ENCODE data around the gene BTG4. TPM values are rescaled to one million over a fixed set of nuclear protein-coding genes. Genes with fewer than 3 reads are reported as not detected.

Gene BTG4
- total RNA-seq, 1 donor from 2014 or later, result not detected

DNA sequence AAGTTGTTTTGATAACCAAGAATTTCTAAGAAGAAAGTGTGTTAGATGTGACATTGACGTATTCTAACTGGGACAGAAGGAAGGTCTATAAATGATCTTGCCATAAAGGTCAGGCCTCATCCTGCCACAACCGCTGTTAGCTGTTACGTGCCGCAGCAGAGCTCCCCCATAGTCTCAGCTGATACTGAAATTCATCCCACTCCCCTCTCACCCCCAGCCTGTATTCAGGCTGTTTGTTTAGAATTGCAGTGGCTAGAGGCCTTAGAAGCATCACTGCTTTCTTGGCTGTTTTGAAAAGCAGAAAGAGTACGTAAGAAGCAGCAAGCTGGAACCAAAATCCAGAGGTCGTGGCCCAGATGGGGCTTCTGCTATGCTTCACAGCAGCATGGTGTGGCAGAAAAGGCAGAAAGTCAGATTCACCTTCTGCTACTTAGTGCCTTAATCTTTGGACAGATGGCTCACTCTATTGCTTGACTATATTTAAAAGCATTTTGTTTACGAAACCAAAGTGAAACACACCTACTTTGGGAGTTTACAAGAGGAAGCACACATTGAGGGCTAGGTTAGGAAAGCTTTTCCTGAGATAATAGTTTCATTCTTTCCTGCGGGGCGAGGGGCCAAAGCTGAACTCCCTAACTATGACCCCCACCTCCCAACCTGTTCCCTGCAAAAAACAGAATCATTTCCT is 27.4 kb upstream of the BTG4 start:
- ATAC-seq (no peak), DNase-seq (ENCODE audit: missing footprints) (no peak)
- intact Hi-C loops (cut with DNase I), result loop anchor here (10.0 kb wide), 1 partner anchor 255 kb away; no protein-coding TSS in a partner anchor

GRCh38 chr11:111538407-111539114 is 26.4 kb upstream of the BTG4 start:
- no peak for ATAC-seq
- intact Hi-C loops (cut with DNase I), result no loop called here

DNA sequence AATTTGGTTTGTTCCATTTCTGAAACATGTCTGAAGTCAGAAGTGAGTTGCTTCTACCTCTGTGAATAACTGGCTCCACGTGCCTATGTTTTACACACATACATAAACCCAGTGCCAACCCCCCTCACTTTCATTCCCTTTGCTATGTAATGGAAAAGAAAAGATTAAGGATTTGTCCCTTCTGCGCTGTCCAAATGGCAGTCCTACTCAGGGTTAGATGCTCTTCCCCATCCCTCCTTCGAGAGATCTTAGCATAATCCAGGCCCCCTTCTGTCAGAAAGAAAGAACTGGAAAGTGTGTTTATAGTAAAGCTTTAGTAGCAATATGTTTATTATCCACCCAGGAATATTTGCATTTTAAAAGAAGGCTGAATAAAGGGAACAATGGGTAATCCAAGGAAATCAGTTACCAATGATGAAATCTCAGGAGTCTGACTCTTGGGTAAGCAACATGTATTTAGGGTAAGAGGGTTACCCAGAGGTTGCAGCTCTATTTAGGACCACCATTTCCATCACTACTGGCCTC is 25.2 kb upstream of the BTG4 start:
- DNase-seq (ENCODE audit: missing footprints), result no peak
- intact Hi-C loops (cut with DNase I), result no loop called here
- ATAC-seq, result no peak

More at GRCh38 chr11:111538407-111539114, 26.4 kb upstream of the BTG4 start:
- DNase-seq (ENCODE audit: missing footprints), result no peak

- intact Hi-C loops (cut with DNase I), result no loop called here
- ATAC-seq (no peak), DNase-seq (ENCODE audit: missing footprints) (no peak)
These were observed 23.1 kb upstream of the BTG4 start for GRCh38 chr11:111535281-111535680.

GRCh38 chr11:111532365-111532709 is 20.2 kb upstream of the BTG4 start:
- ATAC-seq (no peak), DNase-seq (ENCODE audit: missing footprints) (no peak)
- intact Hi-C loops (cut with DNase I), result no loop called here

DNA sequence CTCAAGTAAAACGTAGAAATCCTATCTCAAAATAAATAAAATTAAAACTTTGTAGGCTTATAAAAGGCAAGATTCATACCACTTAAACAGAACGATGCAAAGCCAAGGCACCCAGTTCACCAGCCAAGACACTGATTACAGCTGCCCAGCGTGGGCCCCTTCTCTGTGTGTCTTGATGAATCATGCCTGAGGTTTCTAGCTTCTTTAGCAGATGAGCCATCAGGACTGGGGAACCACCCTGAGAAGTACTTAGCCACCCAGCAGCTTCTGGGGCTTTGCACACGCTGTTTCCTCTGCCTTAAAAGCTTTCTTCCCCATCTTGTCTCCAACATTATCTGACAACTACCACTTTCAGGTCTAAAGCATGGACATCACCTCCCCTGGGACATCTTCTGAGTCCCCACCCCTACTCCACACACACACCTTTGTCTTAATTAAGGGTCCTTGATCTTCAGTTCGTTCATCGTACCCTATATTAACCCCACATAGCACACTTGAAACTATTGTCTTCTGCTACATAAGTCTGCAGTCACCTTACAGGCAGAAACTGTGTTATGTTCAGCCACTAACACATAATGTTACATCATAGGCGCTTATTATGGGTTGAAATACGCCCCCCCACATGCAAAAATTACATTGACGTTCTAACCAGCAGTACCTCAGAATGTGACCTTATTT is 19.6 kb upstream of the BTG4 start:
- ATAC-seq (no peak), DNase-seq (ENCODE audit: missing footprints) (no peak)
- intact Hi-C loops (cut with DNase I), result no loop called here

DNA sequence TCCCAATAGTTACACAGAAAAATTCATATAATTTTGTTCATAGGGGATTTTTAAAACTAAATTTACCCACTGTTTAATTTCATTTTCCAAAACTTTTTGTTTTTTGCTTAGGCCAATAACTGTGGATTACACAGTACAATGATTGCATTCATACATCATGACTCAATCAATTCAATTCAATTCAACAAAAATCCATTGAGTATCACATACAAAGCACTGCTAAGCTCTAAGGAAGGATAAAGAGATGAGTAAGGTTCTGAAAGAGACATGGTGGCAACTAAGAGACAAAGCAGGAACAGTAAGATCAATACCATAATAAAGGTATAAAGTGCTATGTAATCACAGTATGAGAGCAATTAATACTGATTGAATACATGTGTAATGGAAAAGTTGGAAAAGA is 18.9 kb upstream of the BTG4 start:
- intact Hi-C loops (cut with DNase I), result no loop called here
- no peak for ATAC-seq

DNA sequence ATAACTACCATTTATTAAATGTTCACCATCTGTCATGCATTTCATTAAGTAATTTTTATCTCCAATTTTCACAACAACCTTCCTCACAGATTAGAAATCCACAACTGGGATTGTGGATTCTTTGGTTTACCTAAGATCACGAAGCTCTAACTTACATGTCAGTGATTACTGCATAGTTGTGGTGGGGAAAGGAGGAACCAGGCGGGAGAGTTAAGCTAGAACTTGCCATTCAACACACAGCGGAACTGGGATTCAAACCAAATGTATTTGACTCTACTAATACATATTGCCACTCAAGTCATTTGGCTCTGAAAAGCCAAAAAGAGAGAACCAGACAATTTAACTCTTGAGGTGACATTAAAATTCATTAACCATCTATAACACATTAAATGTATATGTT is 17.9 kb upstream of the BTG4 start:
- DNase-seq (ENCODE audit: missing footprints) (no peak), ATAC-seq (no peak)
- intact Hi-C loops (cut with DNase I), result no loop called here

More for the DNA sequence above, 18.9 kb upstream of the BTG4 start:
- DNase-seq (ENCODE audit: missing footprints), result no peak

- ATAC-seq, result no peak
- intact Hi-C loops (cut with DNase I), result no loop called here
- DNase-seq (ENCODE audit: missing footprints), result no peak
These were observed 16.4 kb upstream of the BTG4 start for GRCh38 chr11:111528557-111528956.

DNA sequence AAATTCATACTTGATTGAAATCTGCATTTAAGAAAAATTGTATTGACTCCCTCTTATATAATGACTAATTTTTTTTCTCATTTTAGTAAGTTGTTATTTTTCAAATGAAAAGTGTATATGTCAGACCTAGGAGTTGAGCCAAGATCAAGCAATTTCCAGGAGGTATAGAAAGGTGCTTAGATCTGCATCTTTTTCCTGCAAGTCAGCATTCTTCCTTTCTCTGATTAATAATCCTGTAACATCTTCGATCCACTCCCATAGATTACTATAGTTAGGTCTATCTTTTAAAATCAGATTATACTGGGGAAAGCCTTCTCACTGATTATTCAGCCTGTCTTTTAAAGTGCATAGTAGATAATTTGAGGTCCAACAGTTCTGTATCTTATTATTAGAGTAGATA is 15.1 kb upstream of the BTG4 start:
- no peak for DNase-seq (ENCODE audit: missing footprints)
- ATAC-seq, result no peak
- intact Hi-C loops (cut with DNase I), result no loop called here

GRCh38 chr11:111526501-111526900 is 14.3 kb upstream of the BTG4 start:
- ATAC-seq (no peak), DNase-seq (ENCODE audit: missing footprints) (no peak)
- intact Hi-C loops (cut with DNase I), result no loop called here

DNA sequence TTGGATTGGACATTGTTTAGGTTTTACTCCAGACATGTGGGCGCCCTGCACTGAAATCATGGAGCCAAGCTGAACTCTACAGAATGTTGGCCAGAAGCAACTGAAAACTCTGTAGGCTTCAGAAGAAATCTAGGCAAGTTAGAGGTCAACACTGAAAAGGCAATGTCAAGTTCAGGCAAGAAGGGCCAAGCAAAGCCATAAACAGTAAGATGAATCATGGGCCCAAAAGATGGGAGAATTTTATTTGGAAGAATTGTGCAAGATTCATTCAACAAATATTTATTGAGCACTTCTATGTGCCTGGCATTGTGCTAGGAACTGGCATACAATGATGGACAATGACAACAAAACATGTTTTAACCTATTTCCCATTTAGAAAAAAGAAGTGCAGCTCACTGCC is 13.3 kb upstream of the BTG4 start:
- intact Hi-C loops (cut with DNase I), result no loop called here
- ATAC-seq, result no peak

DNA sequence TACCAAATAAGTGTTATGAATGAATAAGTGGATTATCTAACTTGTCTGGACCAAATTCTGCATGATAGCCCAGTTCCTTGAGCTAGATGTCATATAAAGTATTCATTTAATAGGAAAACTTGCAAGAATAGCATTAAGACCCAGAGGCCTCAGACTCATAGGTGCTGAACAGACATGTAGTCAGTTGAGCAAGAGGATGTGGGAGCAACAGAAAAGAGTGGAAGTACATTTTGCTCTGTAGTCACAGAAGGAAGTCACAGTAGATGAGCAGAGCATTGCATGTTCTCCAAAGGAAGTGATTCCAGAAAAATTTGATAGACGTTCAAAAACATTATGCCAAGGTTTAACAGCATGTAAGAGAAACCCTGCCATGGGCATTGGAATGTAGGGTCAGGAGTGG is 11.9 kb upstream of the BTG4 start:
- intact Hi-C loops (cut with DNase I), result no loop called here
- ATAC-seq, result no peak
- no peak for DNase-seq (ENCODE audit: missing footprints)

More for the DNA sequence above, 13.3 kb upstream of the BTG4 start:
- no peak for DNase-seq (ENCODE audit: missing footprints)

- no peak for ATAC-seq
- intact Hi-C loops (cut with DNase I), result no loop called here
- no peak for DNase-seq (ENCODE audit: missing footprints)
These were observed 11.2 kb upstream of the BTG4 start for GRCh38 chr11:111523343-111523742.

DNA sequence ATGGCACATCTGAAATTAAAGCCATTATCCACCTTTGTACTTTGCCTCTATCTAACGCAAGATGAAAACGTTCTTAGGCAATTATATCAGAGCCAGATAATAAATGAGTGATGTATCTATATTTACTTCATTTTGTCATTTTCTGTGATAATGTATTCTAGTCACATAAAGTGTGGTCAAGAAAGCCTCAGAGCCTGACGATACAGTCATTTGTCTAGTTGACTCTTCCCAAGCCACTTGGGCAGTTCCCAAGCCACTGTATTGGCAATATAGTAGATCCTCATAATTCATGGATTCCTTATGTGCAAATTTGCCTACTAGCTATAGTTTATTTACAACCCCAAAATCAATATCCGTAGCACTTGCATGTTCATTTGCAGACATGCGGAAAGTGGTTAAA is 10.2 kb upstream of the BTG4 start:
- ATAC-seq (no peak), DNase-seq (ENCODE audit: missing footprints) (no peak)
- intact Hi-C loops (cut with DNase I), result no loop called here

GRCh38 chr11:111521135-111521534 is 8.9 kb upstream of the BTG4 start:
- intact Hi-C loops (cut with DNase I), result no loop called here
- DNase-seq (ENCODE audit: missing footprints) (no peak), ATAC-seq (no peak)

DNA sequence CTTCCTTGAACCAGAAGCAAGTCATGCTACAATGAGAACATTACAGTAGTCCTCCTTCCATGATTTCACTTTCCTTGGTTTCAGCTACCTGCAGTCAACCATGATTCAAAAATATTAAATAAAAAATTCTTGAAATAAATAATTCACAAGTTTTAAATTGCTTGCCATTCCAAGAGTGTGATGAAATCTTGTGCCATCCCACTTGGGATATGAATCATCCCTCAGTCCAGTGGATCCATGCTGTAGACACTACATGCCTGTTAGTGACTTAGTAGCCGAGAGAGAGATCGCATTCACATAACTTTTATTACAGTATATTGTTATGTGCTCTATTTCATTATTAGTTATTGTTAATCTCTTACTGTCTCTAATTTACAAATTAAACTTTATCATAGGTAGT is 8.4 kb upstream of the BTG4 start:
- intact Hi-C loops (cut with DNase I), result no loop called here
- no peak for DNase-seq (ENCODE audit: missing footprints)
- no peak for ATAC-seq

DNA sequence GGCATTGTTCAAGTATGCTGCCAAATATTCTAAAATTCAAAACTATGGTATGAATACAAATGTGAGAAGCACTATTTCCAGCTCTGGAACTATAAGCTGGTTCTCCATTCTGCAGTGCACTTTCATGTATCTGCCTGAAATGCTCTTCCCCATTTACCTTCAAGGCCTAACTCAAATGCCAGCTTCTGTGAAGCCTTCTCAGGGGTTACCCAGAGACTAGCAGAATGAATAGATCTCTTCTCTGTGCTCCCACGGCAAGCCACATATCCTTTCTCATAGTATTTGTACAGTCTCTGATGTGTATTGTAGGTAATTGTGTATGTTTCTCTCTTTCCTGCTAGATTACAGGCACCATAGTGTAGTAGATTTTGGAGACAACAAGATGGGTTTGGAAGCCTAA is 6.5 kb upstream of the BTG4 start:
- ATAC-seq (no peak), DNase-seq (ENCODE audit: missing footprints) (no peak)
- intact Hi-C loops (cut with DNase I), result no loop called here

- intact Hi-C loops (cut with DNase I), result no loop called here
- DNase-seq (ENCODE audit: missing footprints) (no peak), ATAC-seq (no peak)
These were observed 3.4 kb upstream of the BTG4 start for GRCh38 chr11:111515591-111515990.

All from Right ventricle myocardium inferior (tissue), 1 donor.